HuH-7.5 (cell line): ENCODE measurements around the gene CDK5.
A peak's percentile ranks its signal among the peaks of the same experiment; 100 is the strongest.

Source experiments
- DNase-seq: peaks from one replicate; pipeline ENCODE4 v3.0.0; 2011; ENCODE audit warnings: low spot score

The CDK5 gene

DNA sequence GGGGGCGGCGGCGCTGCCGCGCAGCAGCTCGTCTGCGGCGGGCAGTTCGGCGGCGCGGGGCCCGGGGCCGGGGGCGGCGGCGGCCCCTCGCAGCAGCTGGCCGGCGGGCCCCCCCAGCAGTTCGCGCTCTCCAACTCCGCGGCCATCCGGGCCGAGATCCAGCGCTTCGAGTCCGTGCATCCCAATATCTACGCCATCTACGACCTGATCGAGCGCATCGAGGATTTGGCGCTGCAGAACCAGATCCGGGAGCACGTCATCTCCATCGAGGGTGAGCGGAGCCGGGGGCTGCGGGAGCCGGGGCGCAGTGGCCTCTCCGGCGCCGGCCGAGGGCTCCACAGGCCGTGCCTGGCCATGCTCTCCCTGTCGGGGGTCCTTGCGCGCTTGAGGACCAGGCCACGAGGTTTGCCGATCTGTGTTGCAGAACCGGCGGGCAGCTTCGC, 29.1 kb upstream of the CDK5 start:
- no peak for DNase-seq

DNA sequence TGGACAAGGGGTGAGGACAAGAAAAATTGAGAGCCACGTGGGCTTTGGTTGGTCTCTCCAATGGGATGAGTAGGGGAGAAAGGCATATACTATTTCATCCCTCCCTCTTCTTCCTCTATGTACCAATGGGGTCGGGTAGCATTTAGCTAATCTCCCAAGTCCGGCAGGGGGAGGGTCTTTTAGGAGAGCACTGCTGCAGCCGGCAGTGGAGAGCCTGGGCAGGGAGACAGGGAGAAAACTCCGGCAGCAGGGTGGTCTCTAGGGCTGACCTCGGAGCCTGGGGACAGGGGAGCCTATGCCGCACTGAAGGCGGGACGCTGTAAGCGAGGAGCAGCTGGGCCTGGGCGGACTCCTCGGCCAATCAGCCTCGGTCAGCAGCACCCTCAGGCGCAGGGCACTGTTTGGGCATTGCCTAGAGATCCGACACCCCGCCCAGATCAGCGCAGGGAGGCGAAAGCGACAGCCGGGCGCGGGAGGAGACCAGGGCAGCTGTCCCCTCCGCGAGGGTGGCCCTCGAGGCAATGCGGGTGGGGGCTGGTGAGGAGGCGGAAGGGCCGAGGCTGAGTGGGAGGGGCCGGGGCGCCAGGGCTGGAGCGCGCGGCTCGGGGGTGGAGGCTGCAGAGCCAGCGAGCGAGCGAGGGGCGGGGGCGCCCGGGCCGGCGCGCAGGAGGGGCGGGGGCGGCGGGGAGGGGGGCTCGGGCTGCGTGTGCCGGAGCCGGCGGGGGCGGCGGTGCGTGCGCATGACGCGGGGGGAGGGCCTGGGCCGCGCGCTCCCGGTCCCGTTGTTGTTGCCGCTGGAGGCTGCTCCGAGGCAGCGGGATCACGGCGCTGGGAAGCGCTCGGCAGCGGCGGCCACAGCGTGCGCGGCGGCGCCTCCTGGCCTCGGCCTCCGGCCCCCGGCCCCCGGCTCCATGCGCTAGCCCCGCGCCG, 28.3 kb upstream of the CDK5 start, which contains the start of gene AGAP3:
Gene AGAP3 (plus strand): TSS at position 785 of the 930 bp plus-strand sequence. CDS start 267 bp downstream, outside the sequence.
- DNase-seq, result peak; percentile 95

DNA sequence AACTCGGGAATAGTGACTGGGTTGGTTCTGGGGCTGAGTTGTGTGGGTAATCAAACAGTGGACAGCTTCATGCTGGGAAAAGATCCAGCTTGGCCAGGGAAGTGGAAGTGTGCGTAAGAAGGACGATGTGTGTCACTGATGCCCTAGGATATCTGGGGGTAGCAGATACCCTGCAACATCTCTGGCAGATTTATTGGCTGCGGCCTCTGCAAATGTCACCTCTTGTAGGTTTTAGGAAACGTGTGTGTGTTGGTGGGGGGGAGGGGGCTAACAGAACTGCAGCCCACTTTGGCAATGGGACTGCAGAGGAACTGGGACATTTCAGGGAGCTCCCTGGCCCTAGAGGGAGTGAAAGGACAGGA, 27.6 kb upstream of the CDK5 start:
- DNase-seq, result no peak

DNA sequence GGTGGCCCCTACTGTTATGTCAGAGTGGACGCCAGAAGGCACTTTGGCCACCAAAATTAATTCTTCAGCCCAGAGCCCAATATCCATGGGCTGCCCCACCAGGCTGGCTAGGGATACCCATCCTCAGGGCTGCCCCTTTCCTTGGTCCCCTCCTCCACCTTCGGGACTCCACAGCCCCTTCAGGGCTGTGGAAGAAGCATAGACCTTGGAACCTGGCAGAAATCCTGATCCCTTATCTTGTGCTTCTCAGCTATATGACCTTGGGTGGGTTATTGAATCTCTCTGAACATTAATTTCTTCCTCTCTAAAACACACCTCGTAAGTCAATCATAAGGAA, 26.1 kb upstream of the CDK5 start:
- no peak for DNase-seq

DNA sequence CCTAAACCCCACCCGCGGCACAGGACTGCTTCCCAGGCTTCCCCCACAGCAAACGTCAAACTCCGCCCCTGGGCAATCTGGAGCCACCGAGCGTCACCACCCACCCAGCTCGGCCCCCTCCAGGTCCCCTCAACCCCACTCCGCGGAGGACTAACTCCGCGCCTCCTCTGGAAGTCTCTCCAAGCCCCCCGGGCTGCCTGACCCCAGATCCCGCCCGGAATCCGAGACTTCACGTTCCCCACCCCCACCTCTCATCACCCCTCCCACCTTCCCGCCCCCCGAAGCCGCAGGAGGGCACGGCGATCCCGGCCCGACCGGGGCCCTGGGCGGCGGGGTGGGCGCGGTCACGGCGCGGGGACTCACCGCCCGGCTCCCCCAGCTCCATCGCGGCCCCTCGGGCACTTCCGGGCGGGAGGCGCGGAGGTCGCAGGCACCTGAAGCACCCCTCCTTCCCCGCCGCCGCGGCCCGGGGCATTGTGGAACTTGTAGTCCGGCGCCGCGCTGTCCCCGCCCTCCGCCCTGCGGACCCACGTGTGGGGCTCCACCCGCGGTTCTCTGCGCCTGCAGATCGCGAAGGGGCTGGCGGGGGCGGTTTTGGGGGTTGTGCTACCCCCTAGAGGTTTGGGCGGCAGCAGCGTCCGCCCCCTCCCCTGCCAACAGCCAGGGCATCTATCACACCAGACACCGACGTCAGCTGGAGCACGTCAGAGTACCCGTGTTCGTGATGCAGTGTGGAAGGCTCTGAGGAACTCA, 25.6 kb upstream of the CDK5 start, which contains the start of gene TMUB1:
Gene TMUB1 (minus strand): TSS at position 423 of the 753 bp plus-strand sequence. CDS start 930 bp downstream, outside the sequence.
- peak; percentile 87 for DNase-seq

DNA sequence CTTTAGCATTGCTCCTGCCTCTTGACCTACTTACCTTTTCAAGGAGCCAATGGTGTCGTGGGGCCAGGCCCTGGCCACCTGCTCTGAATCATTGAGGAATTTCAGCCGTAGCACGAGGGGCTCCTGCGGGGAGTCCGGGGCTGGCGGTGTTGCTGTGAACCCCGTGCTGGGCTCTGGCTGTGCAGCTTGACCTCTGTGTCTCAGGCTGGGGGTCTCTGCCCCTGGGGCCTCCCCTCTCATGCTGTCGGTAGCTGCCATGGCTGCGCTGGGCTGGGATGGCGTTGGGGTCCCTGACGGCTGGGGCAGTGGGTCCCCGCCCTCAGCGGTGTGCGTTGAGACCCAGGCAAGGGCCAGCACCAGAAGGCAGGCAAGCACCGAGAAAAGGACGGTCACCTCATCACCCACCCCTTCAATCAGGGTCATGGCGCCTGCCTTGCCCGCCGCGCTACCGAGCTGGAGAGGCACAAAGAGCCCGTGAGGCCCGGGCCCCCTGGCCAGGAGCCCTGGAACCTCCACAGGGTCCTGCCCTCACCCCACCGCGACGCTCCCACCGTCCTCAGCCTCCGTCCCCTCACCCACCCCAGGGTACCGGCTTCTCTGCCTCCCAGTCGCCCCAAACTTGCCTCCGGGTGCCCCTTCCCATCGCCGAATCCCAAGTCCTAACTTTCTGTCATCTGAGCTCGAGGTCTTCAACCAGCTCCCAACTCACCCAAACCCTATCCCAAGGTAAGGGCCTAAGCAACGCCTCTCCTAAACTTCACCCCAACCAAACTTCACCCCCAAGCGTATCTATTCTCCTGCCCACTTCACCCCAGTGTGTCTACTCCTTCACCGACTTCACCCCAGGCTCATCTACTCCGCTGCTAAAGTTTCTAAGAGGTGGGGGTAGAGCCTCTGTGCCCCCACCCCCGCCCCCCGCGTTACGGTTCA, 24.7 kb upstream of the CDK5 start:
- DNase-seq, result no peak

DNA sequence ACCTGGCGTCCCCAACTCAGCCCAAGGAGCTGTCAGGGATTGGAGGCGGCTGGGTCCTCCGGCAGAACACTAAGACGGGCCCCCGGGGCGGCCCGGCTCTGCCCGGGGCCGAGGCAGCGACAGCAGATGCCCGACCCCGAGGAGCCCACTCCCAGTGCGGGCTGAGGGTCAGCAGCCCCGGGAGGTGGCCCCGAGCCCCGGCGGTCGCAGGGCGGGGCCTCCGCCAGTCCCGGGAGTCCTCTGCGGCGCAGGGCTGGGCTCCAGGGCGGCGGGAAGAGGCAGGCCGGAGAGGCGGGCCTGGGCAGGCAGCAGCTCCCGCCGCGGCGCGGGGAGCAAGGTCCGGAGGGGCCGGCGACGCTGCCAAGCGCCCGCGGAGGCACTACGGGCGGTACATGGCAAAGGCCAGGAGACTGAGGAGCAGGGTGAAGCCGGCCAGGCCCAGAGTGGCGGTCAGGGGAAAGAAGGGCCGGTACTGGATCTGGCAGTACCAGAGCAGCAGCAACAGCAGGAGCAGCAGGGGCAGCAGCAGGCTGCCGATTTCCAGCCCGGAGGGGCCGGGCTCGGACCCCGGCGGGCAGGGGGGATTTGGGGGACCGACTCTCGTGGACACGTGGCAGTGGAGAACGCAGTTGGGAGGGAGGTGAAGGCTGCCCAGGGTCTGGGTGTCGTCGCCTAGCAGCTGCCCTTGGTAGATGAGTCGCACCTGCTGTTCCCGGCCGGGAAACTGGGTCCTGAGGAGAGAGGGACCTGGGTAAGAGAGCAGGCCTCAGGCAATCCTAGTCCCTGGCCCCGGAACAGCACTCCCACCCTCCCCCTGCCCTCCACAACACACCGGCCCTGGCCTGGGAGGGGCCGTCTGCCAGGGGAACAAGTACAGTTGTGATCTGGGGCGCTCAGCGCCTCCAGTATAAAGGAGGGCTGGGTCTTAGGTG, 23.7 kb upstream of the CDK5 start:
- DNase-seq, result no peak

DNA sequence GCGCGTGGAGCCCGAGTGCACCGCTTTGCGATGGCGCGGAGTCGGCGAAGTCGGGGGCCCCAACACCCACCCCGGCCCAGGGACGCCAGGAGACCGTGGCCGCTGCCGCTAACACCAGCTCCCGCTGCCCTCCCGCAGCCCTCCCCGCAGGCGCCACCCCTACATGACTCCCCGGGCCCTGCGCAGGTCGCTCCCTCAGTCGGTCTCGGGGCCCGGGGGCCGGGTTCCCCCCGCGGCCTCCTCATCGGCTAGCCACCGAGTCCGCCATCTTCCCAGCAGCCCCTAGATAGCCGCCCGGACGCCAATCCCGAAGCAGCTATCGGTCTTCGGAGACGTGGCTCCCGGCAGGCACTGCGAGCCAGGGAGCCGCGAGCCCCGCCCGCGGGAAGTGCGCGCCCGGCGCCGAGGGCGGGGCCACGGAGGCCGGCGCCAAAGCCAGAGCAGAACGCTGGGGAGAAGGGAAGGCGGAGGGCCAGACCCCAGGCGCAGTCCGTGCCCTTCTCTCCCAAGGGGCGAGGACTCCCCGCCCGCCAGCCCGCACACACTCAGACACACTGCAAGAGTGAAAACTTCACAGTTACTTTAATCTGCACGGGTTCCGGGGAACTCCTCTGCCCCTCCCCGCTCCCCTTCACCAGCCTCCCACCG, 22.9 kb upstream of the CDK5 start, which contains the start of gene FASTK:
Gene FASTK (minus strand): TSS at position 288 of the 648 bp plus-strand sequence. CDS start 43 bp downstream, at position 245.
- peak; percentile 96 for DNase-seq

DNA sequence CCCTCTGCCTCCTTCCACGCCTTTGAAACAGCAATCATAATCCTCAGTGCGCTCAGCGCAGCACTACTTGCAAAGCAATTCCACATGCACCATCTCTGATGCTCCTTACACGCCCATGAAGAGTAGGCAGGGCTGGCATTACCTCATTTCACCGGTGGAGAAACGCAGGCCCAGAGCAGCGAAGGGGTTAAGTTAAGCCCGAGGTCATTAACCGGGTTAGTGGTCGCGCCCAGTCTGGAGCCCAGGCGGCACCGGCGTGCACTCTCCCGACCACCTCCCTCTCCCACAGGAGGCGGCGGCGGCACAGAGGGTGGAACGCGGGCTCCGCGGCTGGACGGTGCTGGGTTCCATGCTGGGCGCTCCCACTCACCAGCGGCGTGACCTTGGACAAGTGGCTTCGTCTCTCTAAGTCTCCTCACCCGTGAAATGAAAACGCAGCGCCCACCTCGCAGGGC, 22.4 kb upstream of the CDK5 start:
- DNase-seq, result no peak

DNA sequence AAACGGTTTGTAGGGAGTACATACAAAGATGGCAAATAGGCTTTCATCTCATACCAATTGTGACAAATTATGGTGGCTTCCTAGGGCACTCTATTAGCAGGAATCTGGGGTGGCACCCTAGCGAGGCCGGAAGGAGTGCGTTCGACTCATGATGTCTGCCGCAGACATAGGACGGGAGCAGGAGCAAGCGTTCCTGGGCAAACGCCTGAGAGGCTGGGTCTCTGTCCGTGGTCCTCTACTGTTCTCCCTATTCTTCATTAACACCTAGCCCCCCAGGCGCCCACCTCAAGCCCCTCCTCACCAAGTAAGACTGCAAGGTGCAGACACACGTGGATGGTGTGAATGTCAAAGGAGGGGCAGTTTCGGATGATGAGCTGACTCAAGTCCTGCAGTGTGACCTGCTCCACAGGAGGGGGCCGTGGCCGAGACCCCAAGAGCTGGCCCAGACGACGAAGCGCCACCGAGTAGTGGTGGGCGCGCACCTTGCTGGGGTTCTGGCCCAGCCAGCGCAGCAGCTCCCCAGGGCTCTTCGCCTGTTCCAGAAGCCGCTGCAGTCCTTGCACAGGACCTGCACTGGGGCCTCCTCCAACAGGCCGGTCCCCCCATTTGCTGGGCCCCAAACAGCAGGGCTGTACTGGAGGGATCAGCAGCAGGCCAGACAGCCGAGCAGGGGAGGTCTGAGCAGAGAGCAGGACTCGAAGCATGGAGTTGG, 21.7 kb upstream of the CDK5 start:
- DNase-seq, result no peak

DNA sequence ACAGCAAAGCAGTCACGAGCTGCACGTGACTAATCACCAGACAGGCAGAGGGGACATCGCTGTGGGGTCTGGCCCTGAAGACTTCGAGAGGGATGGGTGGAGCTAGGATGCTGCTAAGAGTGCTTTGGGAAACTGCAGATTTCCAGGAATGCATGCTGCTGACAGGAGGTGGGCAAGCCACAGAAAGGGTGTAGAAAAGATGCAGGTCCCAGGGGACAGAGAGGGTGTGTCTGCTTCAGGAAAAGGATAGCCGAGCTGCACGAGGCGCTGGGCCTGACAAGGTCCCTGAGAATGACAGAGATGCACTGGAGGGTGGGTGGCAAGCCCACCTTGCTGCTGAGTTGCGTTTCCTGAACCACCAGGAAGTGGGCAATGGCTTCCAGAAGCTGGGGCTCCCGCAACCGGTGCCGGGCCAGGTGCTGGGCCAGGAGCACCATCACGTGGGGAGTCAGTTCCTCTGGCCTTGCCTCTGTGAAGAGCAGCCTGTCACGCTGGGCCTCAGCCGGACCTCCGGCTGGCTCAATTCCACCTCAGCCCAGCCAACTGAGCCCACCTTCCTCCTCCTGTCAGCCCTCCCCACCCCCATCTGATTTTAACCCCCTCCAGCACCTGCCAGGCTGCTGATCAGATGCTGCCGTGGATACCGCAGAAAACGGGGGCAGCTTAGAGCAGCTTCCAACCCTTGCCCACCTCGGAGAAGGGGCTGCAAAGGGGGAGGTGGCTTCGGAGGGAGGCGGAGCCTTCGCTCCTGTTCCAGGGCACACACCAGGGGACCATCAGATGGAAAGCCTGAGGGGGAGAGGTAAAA, 20.7 kb upstream of the CDK5 start:
- no peak for DNase-seq

DNA sequence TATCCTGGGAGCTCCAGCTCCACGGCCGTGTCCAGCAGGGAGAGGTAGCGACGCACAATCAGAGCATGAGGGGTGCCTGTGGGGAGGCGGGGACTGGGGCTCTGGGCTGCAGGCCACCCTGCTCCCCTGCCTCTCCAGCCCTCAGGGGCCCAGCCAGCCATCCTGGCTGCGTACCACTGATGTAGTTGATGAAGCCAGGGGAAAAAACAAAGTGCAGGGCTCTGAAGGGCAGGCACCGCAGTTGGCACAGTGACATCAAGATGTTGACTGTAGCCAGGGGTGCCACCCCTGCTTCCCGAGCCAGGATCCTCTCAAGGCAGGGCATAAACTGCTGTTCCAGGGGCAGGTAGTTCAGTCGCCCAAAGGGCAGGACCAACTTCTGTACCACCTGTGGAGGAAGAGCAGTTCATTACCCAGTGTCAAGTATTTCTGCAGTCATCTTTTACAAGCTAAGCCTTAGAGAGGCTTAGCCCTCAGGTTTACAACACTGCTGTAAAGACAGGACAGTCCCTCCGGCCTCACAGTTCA, 20.1 kb upstream of the CDK5 start:
- DNase-seq, result no peak

DNA sequence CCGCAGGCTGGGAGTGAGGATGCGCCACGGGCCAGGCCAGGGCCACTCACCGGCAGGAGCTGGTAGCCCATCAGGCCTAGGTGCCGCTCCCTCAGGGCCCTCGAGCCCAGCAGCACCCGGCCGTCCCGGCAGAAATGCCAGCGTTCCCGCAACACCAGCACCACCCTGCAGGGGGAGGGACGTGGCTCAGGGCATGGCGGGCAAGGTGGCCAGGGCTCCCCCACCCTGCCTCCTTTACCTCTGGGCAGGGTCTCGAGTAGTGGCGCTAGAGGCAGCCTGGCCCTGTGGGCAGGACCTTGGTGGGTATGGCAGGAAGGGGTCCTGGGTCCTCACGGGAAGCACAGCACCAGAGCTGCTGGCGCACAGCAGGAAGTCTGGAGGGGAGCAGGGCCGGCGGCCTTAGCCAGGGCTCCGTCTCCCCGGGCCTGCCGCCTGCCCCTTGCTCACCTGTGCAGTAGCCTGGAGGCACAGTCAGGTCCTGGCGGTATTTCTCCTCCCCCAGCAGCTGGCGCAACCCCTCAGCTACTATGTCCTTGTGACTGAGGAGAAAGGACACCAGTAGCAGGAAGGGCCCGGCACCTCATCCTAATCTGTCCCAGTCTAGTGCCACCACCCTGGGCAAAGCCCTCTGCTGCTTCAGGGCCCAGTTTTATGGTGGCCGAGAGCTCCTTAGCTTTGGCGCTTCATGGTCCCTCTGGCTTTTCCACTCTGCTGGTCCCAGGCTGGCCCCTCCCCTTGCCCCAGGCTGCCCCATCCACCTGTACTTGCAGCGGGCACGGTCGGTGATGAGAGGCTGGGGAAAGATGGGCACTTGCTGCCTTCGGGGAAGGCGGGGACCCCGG, 19.4 kb upstream of the CDK5 start:
- DNase-seq, result peak; percentile 69

DNA sequence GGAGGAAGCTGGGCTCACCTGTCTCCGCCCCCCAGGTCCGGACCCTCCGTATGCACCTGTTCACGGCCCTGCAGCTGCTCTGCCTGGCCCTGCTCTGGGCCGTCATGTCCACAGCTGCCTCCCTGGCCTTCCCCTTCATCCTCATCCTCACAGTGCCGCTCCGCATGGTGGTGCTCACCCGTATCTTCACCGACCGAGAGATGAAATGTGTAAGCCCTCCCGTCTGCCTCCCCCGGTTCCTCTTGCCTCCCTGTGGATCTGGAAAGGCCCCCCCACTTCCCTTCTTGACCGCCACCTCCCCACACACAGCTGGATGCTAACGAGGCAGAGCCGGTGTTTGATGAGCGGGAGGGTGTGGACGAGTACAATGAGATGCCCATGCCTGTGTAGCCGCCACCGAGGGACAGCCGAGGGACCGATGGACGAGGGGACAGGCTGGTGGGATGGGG, 18.3 kb upstream of the CDK5 start:
- DNase-seq, result no peak

DNA sequence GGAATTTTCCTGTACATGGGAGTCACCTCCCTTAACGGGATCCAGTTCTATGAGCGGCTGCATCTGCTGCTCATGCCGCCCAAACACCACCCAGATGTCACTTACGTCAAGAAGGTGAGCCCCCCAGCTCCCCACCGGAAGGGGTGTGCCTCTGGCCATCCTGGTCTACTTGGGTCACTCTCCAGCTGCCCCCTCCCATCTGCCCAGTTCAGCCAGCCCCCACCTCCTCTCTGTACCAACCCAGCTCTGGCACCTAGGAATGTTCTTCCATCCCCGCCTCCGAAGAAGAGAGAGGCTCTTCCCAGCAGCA, 17.9 kb upstream of the CDK5 start:
- no peak for DNase-seq

DNA sequence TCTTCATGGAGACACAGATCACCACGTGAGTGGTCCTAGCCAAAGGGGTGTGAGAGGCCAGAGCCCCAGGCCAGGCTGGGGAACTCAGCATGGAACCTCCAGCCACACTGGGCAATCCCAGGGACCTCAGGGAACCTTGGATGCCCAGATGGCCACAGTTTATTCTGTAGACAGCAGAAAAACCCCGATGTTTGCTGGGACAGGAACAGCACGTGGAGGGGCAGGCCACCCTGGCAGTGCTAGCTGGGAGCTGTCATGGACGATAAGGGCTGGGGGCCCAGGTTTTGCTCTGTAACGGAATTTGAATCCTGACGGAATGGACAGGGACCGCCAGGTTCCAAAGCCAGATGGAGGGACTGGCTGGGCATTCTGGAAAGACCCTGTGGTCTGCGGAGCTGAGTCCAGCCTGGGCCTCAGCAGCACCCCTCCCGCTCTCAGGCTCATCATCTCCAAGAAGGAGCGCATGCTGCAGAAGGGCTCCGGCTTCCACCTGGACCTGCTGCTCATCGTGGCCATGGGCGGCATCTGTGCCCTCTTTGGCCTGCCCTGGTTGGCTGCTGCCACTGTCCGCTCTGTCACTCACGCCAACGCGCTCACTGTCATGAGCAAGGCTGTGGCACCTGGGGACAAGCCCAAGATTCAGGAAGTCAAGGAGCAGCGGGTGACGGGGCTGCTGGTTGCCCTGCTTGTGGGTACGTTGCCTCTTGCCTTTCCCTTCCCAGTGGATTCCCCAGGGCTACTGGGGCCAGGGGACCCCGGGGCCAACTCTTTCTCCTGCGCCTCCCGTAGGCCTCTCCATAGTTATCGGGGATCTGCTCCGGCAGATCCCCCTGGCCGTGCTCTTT, 17.3 kb upstream of the CDK5 start:
- DNase-seq, result no peak

DNA sequence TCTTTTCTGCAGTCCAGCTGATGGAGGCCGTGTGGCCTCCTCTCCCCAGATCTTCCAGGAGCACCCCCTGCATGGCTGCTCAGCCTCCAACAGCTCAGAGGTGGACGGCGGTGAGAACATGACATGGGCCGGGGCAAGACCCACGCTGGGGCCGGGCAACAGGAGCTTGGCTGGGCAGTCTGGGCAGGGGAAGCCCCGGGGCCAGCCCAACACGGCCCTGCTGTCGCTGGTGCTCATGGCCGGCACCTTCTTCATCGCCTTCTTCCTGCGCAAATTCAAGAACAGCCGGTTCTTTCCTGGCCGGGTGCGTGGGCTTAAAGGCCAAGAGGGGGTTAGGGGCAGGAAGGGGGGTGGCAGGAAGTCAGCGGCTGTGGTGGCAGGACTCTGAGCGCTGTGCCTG, 16.3 kb upstream of the CDK5 start:
- no peak for DNase-seq
